ENCODE data around the gene LMNA. TPM values are rescaled to one million over a fixed set of nuclear protein-coding genes. Genes with fewer than 3 reads are reported as not detected.
"Not testable (repeated sequence)": the region's sequence is repeated elsewhere in the genome, so short reads cannot be mapped to it uniquely, and the experiment has no call there.

Gene LMNA
- total and polyA plus RNA-seq, 8 donors = 53.1 to 630 (median 244) TPM

DNA sequence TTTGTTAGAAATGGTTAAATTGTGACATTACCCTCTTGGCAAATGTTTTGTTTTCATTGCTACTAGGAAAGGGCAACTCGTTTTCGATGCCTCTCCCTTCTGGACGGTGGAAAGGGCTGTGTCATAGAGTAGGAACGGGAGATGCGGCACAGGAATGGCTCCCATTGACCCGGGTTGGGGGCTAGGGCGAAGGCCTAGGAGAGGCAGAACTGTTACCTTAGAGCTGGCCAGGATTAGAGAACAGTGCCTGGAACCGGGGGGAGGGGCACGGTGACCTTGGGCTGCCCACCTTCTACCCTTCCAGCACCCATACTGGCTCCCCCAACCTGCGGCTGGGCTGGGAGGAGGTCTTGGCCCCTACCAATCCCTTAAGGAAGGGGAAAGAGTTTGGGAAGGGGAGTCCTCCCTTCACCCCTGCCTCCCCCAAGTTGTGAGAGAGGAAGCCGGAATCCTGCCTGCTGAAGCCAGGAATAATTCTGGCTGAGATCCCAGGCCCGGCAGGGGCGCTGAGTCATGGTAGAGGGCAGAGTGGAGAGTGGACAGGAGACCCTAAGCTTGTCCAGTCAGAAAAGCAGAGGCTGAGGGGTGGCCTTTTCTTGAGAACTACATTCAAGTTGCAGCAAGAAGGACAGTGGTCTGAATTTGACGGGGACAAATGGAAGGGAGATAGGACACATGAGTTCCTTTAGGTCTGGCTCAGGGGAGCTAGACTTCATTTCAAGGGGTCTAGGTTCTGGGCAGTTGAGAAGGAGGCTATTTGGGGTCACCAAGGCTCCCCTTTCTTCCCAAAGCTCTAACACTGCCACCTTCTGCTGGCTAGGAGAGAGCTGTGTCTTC lies 8.2 kb downstream of the LMNA start:
- DNase-seq = peak; percentile 84 to 89
- Histone ChIP-seq H3K36me3 (peaks cover 0 to 21% (median 0%) of the 10 kb centered on the region in 4 donors), H3K9me3 (no peaks in the 10 kb centered on the region), H3K4me3 (peak overlapping the region; percentile 15 to 89 (median 56)), H3K27ac (peak overlapping the region; percentile 86 to 99 (median 93)), H3K27me3 (no peaks in the 10 kb centered on the region), H3K4me1 (peaks cover 95 to 100% (median 100%) of the 10 kb centered on the region in 4 donors)
- 14 to 22% (median 18%) methylated on average over 13 to 14 of the region's 14 CpGs for WGBS, 5 donors
- TF ChIP-seq POLR2AphosphoS5 (IDR thresholded peaks at IDR 0.05) (peak; percentile 16 to 57 (median 24)), EP300 (IDR thresholded peaks at IDR 0.05) (no peak)
- intact Hi-C loops (cut with DNase I; ENCODE audit: low total_unique reads) = no loop called here

DNA sequence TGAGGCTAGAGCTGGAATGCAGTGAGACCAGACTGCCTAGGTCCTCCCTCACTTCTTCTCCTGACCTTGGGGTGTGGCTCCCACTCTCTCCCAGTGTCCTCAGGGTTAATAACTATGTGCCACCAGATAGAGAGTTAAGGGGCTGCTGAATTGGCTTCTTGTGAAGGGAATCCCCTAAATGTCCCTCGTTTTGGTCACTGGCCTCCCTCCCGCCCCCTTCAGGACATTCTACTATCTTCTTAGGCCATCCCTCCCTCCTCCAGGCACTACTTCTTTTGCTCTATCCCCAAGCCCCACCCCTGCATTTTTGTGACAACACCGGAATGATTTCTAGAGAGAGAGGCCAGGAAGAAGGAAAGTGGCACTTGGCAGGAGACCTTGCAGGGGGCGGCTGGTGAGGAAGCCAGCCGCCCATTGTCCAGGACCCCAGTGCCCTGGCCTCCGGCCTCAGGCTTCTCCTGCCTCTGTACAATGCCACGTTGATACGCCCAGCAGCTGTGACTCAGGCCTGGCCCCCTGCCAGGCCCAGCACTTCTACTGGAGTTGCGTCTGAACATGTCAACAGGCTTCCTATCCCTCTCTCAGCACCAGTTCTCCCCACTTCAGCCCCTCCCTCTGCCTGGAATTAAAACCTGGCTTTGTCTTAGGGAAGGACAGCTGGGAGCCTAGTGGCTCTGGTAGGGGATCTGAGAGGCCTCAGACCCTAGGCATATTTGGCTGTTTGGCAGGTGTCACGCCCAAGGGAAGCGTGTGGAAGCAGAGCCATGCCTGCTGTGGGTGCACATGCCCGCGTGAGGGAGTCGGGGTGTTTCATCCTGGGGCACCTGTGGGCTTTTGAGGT lies 9.1 kb downstream of the LMNA start:
- peaks cover 0 to 19% (median 0%) of the 10 kb centered on the region in 4 donors for H3K36me3 ChIP-seq
- 10 to 11% (median 11%) methylated on average over 12 to 14 of the region's 14 CpGs for WGBS, 5 donors

DNA sequence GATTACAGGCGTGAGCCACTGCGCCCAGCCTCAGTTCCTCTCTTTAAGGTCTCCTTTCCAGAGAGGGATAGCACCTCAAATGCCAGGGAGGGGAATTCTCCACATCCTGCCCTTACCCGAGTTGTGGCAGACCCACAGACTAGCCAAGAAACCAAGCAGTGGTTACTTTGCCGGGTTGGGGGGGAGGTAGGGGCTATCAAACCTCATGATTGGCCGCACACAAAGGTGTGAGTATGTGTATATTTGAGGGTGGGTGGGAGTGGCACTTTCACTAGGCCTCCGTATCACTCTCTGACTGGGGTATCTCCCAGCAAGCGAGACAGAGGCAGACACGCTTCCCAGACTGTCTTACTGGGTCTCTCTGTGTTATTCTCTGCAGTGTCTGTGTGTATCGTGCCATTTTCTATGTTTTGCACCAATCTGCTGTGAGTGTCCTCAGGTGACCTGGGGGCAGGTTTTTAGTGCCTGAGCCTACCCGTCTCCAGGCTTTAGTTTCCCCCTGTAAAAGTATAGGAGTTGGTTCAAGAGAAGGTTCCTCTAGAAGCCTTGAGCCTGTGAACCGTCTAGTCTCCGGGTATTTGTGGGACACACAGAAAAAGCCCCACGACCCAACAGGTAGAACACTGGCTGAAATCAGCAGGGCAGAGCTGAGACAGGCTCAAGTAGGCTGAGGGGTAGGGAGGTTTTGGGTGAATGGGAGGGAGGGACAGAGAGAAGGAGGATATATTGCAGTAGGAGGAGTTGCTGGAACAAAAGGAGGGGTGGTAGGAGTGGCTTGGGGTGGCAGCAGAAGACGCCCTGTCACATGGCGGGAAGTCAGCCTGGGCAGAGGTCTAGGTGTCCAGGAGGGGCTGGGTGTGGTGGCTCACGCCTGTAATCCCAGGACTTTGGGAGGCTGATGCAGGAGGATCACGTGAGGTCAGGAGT lies 10.3 kb downstream of the LMNA start:
- Histone ChIP-seq H3K27me3 (no peaks in the 10 kb centered on the region), H3K27ac (peak overlapping the region; percentile 86 to 99 (median 93)), H3K9me3 (no peaks in the 10 kb centered on the region), H3K4me1 (peaks cover 98 to 100% (median 100%) of the 10 kb centered on the region in 4 donors), H3K4me3 (peak overlapping the region; percentile 15 to 89 (median 56)), H3K36me3 (peaks cover 0 to 12% (median 0%) of the 10 kb centered on the region in 4 donors)
- peak in 1 of 2 donors; percentile 82 for DNase-seq
- WGBS, 5 donors = 45 to 52% (median 48%) methylated on average over 17 of the region's 17 CpGs
- intact Hi-C loops (cut with DNase I; ENCODE audit: low total_unique reads) = no loop called here
- TF ChIP-seq POLR2AphosphoS5 (IDR thresholded peaks at IDR 0.05) = peak in 1 of 3 donors; percentile 41
- no peak for TF ChIP-seq POLR2A (IDR thresholded peaks at IDR 0.05)

More for the DNA sequence above, 9.1 kb downstream of the LMNA start:
- H3K27me3 ChIP-seq = no peaks in the 10 kb centered on the region
- peak; percentile 78 to 90 (median 79) for TF ChIP-seq POLR2AphosphoS5 (IDR thresholded peaks at IDR 0.05)
- peak in 2 of 4 donors; percentile 15 to 33 for TF ChIP-seq POLR2A (IDR thresholded peaks at IDR 0.05)
- TF ChIP-seq, protein P1, sequence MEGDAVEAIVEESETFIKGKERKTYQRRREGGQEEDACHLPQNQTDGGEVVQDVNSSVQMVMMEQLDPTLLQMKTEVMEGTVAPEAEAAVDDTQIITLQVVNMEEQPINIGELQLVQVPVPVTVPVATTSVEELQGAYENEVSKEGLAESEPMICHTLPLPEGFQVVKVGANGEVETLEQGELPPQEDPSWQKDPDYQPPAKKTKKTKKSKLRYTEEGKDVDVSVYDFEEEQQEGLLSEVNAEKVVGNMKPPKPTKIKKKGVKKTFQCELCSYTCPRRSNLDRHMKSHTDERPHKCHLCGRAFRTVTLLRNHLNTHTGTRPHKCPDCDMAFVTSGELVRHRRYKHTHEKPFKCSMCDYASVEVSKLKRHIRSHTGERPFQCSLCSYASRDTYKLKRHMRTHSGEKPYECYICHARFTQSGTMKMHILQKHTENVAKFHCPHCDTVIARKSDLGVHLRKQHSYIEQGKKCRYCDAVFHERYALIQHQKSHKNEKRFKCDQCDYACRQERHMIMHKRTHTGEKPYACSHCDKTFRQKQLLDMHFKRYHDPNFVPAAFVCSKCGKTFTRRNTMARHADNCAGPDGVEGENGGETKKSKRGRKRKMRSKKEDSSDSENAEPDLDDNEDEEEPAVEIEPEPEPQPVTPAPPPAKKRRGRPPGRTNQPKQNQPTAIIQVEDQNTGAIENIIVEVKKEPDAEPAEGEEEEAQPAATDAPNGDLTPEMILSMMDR (IDR thresholded peaks at IDR 0.05) = peak in 1 of 7 experiments; percentile 11
- no peak for TF ChIP-seq EP300 (IDR thresholded peaks at IDR 0.05)
- H3K4me1 ChIP-seq = peaks cover 98 to 100% (median 100%) of the 10 kb centered on the region in 4 donors
- intact Hi-C loops (cut with DNase I; ENCODE audit: low total_unique reads) = no loop called here
- DNase-seq = peak; percentile 95 to 98
- H3K9me3 ChIP-seq = no peaks in the 10 kb centered on the region
- H3K27ac ChIP-seq = peak overlapping the region; percentile 86 to 99 (median 93)
- H3K4me3 ChIP-seq = peak overlapping the region; percentile 15 to 89 (median 56)

DNA sequence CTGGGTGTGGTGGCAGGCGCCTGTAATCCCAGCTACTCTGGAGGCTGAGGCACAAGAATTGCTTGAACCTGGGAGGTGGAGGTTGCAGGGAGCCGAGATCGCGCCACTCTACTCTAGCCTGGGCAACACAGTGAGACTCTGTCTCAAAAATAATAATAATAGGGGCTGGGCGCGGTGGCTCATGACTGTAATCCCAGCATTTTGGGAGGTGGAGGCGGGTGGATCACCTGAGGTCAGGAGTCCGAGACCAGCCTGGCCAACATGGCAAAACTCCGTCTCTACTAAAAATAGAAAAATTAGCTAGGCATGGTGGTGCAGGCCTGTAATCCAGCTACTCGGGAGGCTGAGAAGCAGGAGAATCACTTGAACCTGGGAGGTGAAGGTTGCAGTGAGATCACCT lies 11.0 kb downstream of the LMNA start:
- 75 to 88% (median 83%) methylated on average over 10 of the region's 10 CpGs for WGBS, 5 donors
- DNase-seq; H3K9me3 ChIP-seq; H3K36me3 ChIP-seq; intact Hi-C loops (cut with DNase I; ENCODE audit: low total_unique reads); H3K27me3 ChIP-seq: not testable (repeated sequence)
- peak overlapping the region; percentile 86 to 99 (median 93) for H3K27ac ChIP-seq
- peaks cover 98 to 100% (median 100%) of the 10 kb centered on the region in 4 donors for H3K4me1 ChIP-seq
- peak overlapping the region in 2 of 4 donors; percentile 23 to 72 for H3K4me3 ChIP-seq

DNA sequence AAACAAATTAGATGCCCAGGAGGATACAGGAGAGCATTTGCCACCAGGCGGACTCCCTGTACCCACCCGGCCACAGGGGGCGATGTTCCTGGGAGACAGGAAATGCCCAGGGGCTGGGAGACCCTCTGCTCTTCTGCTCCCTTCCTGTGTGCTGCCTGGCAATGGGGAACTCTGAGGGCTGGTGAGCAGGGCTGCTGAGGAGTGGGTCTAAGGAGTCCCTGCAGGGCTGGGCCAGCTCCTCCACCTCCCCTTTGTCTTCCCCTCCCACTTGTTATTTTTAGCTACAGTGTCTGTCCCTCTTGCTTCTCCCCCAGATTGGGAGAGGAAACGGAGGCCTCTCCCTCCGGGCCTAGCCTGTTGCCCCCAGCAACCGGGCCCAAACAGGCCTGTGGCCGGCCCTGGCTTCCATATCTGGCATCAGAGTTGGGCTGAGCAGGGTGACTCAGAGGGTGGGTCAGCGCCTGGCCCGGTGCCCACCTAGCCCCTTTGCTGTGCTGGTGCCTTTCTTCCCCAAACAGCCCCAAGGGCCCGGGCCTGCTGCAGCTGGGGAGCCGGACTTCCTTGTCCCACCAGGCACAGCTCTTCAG lies 11.6 kb downstream of the LMNA start:
- Histone ChIP-seq H3K4me3 (peak overlapping the region; percentile 5 to 72 (median 15)), H3K9me3 (no peaks in the 10 kb centered on the region), H3K4me1 (peaks cover 96 to 100% (median 96%) of the 10 kb centered on the region in 4 donors), H3K36me3 (peaks cover 7 to 8% (median 8%) of the 10 kb centered on the region in 4 donors), H3K27me3 (no peaks in the 10 kb centered on the region), H3K27ac (peak overlapping the region; percentile 82 to 99 (median 93))
- TF ChIP-seq, protein P1 (IDR thresholded peaks at IDR 0.05) = peak in 1 of 7 experiments; percentile 29
- TF ChIP-seq POLR2AphosphoS5 (IDR thresholded peaks at IDR 0.05) = peak in 2 of 3 donors; percentile 22 to 77
- TF ChIP-seq POLR2A (IDR thresholded peaks at IDR 0.05) = no peak
- intact Hi-C loops (cut with DNase I; ENCODE audit: low total_unique reads) = no loop called here
- peak; percentile 79 to 97 for DNase-seq
- WGBS, 5 donors = 14 to 22% (median 21%) methylated on average over 11 of the region's 11 CpGs

Data from stomach (tissue), 9 donors.